ENCODE measurements around the gene ERVH48-1.
"Not testable (repeated sequence)": the region's sequence is repeated elsewhere in the genome, so short reads cannot be mapped to it uniquely, and the experiment has no call there.

The ERVH48-1 gene

DNA sequence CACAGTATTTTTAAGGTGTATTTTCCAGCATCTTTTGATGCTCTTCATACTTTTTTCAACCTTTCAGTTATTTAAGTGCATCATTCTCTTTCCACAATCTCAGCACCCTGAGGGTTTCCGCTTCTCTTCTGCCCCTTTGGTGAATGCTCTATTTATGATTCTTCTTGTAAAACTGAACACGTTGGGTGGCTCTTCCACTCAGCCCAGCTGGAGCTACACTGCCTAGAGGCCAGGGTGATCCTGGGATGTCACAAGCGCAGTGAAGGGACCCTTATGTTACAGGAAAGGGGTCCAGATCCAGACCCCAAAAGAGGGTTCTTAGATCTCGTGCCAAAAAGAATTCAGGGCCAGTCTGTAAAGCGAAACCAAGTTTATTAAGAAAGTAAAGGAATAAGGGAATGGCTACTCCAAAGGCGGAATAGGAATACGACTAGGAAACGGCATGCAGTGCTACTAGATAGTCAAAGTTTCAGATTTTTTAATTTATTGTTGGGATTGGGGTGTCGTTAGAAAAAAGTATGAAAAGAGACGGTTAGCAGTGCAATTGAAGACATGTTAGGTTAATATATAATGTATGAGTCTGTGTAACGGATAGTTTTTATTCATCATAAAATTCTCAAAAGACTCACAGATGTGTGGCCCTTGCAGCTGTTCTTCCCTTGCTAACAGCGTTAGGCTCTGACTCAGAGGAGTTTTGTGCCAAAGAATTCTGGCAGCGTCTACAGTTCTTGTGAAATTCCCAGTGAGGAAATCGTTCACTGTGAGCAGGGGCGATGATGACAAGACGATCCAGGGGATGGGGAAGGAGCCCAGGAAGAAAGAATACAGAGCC, 14.4 kb upstream of the ERVH48-1 start:
- H3K27ac ChIP-seq: peak overlapping the region; percentile 33
- peak; percentile 84 for DNase-seq (ENCODE audit: low read depth, low spot score)

GRCh38 chr21:42938606-42938995, 13.2 kb upstream of the ERVH48-1 start:
- DNase-seq (ENCODE audit: low read depth, low spot score); H3K27ac ChIP-seq: not testable (repeated sequence)

- no peak for DNase-seq (ENCODE audit: low read depth, low spot score)
- no peak overlapping the region for H3K27ac ChIP-seq
Observed at GRCh38 chr21:42937960-42938605, 12.7 kb upstream of the ERVH48-1 start.

DNA sequence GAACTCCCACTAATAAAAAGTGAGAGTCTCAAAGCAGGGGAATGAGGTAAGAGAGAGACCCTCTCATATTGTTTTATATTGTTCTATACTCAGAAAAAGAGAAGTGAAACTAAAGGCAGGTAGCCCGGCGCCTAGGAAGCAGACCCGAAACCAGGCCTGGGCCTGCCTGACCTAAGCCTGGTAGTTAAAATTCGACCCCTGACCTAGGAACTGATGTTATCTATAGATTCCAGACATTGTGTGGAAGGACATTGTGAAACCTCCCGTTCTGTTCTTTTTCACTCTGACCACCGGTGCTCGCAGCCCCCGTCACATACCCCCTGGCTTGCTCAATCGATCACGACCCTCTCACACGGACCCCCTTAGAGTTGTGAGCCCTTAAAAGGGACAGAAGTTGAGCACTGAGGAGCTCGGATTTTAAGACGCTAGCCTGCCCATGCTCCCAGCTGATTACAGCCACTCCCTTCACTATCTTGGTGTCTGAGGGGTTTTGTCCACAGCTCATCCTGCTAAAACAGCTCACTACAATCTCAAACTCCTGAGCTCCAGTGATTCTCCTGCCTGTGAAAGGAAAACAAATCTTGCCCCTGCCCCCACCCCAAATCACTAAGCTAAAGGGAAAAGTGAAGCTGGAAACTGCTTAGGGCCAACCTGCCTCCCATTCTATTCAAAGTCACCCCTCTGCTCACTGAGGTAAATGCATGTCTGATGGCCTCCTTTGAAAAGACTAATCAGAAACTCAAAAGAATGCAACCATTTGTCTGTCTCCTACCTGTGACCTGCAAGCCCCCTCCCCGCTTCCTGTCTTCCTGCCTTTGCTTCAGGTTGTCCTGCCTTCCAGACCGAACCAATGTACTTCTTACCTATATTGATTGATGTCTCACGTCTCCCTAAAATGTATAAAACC, 11.9 kb upstream of the ERVH48-1 start:
- H3K27ac ChIP-seq; DNase-seq (ENCODE audit: low read depth, low spot score): not testable (repeated sequence)

- not testable (repeated sequence) for H3K27ac ChIP-seq; DNase-seq (ENCODE audit: low read depth, low spot score)
Observed at GRCh38 chr21:42936360-42936759, 10.9 kb upstream of the ERVH48-1 start.

DNA sequence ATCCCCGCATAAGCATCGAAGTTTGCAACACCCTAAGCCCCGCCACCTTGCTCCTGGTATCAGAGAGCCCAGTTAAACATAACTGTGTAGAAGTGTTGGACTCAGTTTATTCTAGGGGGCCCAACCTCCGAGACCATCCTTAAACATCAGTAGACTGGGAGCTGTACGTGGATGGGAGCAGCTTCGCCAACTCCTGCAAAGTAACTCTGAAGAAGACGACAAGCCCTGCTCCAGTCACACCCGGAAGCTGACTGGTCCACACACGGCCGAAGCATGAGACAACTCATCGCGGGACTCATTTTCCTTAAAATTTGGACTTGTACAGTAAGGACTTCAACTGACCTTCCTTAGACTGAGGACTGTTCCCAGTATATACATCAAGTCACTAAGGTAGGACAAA, 8.5 kb upstream of the ERVH48-1 start:
- DNase-seq (ENCODE audit: low read depth, low spot score); H3K27ac ChIP-seq: not testable (repeated sequence)

- not testable (repeated sequence) for H3K27ac ChIP-seq; DNase-seq (ENCODE audit: low read depth, low spot score)
Observed at GRCh38 chr21:42933137-42933970, 7.9 kb upstream of the ERVH48-1 start.

DNA sequence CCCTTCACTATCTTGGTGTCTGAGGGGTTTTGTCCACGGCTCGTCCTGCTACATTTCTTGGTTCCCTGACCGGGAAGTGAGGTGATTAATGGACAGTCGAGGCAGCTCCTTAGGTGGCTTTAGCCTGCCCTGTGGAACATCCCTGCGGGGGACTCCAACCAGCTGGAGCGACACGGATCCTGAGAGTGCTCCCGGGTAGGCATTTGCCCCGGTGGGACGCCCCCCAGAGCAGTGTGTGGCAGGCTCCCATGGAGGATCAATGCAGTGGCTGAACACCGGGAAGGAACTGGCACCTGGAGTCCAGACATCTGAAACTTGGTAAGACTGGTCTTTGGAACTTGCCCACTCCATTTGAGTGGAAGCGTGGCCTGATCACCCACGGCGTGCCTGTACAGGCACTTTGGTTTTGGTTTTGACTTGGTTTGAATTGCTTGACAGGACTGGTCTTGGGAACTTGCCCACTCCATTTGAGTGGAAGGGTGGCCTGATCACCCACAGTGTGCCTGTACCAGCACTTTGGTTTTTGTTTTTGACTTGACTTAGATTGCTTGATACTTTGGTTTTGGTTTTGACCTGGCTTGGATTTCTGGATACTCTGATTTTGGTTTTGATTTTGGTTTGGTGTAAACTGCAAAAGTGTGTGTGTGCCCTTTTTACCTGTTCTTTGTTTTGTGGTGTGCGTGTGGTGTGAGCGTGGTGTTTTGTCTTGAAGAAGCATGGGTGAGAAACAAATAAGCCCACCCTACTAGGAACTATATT, 7.1 kb upstream of the ERVH48-1 start:
- not testable (repeated sequence) for DNase-seq (ENCODE audit: low read depth, low spot score); H3K27ac ChIP-seq

DNA sequence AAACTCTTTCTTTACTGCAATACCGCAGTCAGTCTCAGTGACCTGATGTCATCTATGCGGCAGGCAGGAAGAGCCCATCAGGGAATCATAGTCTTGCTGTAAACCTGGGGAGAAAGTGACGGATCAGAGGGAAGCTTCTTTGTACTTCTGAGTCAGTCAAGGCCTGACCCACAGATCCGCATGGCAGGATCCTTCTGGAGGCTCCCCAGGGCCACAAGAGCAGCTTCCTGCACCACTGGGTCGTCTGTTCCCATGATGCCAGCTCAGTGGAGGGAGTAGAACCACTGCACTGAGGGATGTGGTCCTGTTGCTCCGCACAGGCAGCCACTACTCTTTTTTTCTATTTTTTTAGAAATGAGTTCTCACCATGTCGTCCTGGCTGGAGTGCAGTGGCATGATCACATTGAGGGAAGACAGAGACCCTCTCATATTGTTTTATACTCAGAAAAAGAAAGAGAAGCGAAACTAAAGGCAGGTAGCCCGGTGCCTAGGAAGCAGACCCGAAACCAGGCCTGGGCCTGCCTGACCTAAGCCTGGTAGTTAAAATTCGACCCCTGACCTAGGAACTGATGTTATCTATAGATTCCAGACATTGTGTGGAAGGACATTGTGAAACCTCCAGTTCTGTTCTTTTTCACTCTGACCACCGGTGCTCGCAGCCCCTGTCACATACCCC, 6.3 kb upstream of the ERVH48-1 start:
- no peak overlapping the region for H3K27ac ChIP-seq
- no peak for DNase-seq (ENCODE audit: low read depth, low spot score)

- H3K27ac ChIP-seq: no peak overlapping the region
- DNase-seq (ENCODE audit: low read depth, low spot score): no peak
Observed at GRCh38 chr21:42929969-42930368, 4.5 kb upstream of the ERVH48-1 start.

DNA sequence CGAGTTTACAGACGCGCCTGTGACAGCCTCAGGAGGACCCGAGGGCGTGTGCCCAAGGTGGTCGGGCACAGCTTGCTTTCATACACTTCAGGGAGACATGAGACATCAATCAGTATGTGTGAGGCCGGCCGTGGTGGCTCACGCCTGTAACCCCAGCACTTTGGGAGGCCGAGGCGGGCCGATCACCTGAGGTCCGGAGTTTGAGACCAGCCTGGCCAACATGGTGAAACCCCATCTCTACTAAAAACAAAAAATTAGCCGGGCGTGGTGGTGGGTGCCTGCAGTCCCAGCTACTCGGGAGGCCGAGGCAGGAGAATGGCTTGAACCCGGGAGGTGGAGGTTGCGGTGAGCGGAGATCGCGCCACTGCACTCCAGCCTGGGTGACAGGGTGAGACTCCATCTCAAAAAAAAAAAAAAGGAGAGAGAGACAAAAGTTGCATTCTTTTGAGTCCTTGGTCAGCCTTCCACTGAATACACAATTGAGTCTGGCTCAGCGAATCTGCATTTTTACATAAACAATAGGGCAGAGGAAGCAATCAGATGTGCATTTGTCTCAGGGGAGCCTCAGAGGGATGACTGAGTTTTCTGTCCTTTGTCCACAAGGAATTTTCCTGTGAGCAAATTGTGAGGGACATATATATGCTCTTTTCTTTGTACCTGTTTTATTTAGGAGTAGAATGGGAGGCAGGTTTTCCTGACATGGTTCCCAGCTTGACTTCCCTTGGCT, 2.2 kb upstream of the ERVH48-1 start:
- DNase-seq (ENCODE audit: low read depth, low spot score); H3K27ac ChIP-seq: not testable (repeated sequence)

DNA sequence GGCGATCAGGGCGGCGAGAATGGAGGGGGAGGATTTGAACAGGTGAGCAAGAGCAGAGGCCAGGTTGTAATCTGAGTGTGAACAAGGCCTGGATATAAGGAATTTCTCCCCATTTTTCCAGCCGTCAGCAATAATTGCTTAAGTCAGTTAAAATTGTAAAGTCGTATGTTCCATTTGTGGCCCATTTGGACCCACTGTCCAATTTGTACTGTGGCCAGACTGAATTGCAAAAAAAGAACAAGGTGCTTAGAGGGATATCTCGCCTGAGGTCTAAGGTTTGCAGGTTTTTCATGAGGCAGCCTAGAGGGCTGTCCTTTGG, 1.0 kb downstream of the ERVH48-1 start:
- no peak overlapping the region for H3K27ac ChIP-seq
- no peak for DNase-seq (ENCODE audit: low read depth, low spot score)

GRCh38 chr21:42923553-42924432, 1.6 kb downstream of the ERVH48-1 start:
- peak; percentile 14 for DNase-seq (ENCODE audit: low read depth, low spot score)
- no peak overlapping the region for H3K27ac ChIP-seq

DNA sequence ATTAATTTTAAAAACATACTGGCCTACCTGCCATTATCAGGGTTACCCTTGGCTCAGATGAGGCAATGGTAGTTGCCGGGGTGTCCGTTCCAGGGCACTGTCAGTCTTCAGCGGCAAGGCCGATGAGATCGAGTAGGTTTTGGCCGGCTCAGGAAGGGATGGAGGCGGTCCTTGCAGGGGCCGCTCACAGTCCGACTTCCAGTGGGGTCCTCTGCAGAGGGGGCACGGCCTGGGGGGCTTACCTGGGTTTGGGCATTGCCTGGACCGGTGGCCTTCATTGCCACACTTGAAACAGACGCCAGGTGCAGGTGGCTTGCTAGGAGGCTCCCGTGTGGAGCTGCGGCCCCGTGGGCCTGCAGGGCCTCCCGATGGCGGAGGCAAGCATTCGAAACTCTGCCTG, 2.5 kb downstream of the ERVH48-1 start:
- H3K27ac ChIP-seq: no peak overlapping the region
- DNase-seq (ENCODE audit: low read depth, low spot score): no peak

DNA sequence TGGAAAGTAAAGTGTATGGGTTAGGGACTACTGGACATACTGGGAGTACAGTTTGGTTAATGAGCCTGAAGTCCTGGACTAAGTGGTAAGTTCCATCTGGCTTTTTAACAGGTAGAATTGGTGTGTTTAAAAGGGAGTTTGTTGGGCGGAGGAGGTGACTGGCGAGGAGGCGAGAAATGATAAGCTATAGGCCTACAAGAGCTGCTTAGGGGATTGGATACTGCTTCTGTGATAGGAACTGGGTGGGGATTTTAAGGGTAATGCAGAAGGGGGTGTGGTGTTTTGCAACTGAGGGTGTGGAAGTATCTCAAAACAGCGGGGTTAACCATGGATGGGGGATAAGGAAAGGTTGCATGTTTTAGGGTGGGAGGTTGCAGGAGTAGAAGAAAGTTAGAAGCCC, 3.5 kb downstream of the ERVH48-1 start:
- DNase-seq (ENCODE audit: low read depth, low spot score): no peak
- H3K27ac ChIP-seq: no peak overlapping the region

- no peak overlapping the region for H3K27ac ChIP-seq
Observed at GRCh38 chr21:42918291-42918690, 7.1 kb downstream of the ERVH48-1 start.

GRCh38 chr21:42913476-42913875, 12.0 kb downstream of the ERVH48-1 start:
- H3K27ac ChIP-seq: no peak overlapping the region
- no peak for DNase-seq (ENCODE audit: low read depth, low spot score)

More at GRCh38 chr21:42918291-42918690, 7.1 kb downstream of the ERVH48-1 start:
- no peak for DNase-seq (ENCODE audit: low read depth, low spot score)
